HG02938 (cell line): ENCODE measurements around the gene CPPED1.

ENCODE experiments used
- ATAC-seq: cut with Tn5 transposase; IDR thresholded peaks from one replicate; pipeline ENCODE4 v1.9.1; 2021; ENCODE audit warnings: mild to moderate bottlenecking, moderate library complexity; ENCODE audit not compliant: unreplicated experiment

CPPED1 gene

GRCh38 chr16:12613131-12613991 lies 190.3 kb downstream of the CPPED1 start:
- ATAC-seq = no peak

- no peak for ATAC-seq
Observed at GRCh38 chr16:12612598-12613101, 191.0 kb downstream of the CPPED1 start.

- no peak for ATAC-seq
Observed at GRCh38 chr16:12611916-12612597, 191.6 kb downstream of the CPPED1 start.

GRCh38 chr16:12611006-12611477 lies 192.6 kb downstream of the CPPED1 start:
- ATAC-seq = no peak

- no peak for ATAC-seq
Observed at GRCh38 chr16:12609937-12610699, 193.6 kb downstream of the CPPED1 start.
